Measurements from ENCODE around the gene GNAI1.

GNAI1 gene

GRCh38 chr7:80231707-80232106 lies 97.1 kb downstream of the GNAI1 start:
- no peak for TF ChIP-seq CTCF (conservative IDR thresholded peaks at IDR 0.05; ENCODE audit: low read depth, low read length)
- H3K4me3 ChIP-seq (ENCODE audit: low read length): no peak overlapping the region
- DNase-seq (ENCODE audit: low read depth): no peak

GRCh38 chr7:80232979-80233724 lies 98.5 kb downstream of the GNAI1 start:
- no peak for TF ChIP-seq CTCF (conservative IDR thresholded peaks at IDR 0.05; ENCODE audit: low read depth, low read length)

GRCh38 chr7:80235334-80235733 lies 100.7 kb downstream of the GNAI1 start:
- H3K4me3 ChIP-seq (ENCODE audit: low read length): no peak overlapping the region
- TF ChIP-seq CTCF (conservative IDR thresholded peaks at IDR 0.05; ENCODE audit: low read depth, low read length): no peak
- DNase-seq (ENCODE audit: low read depth): no peak

More at GRCh38 chr7:80232979-80233724, 98.5 kb downstream of the GNAI1 start:
- no peak for DNase-seq (ENCODE audit: low read depth)
- no peak overlapping the region for H3K4me3 ChIP-seq (ENCODE audit: low read length)

- DNase-seq (ENCODE audit: low read depth): no peak
- H3K4me3 ChIP-seq (ENCODE audit: low read length): no peak overlapping the region
- TF ChIP-seq CTCF (conservative IDR thresholded peaks at IDR 0.05; ENCODE audit: low read depth, low read length): no peak
Observed at GRCh38 chr7:80236681-80237080, 102.0 kb downstream of the GNAI1 start.

- no peak for TF ChIP-seq CTCF (conservative IDR thresholded peaks at IDR 0.05; ENCODE audit: low read depth, low read length)
- H3K4me3 ChIP-seq (ENCODE audit: low read length): no peak overlapping the region
- no peak for DNase-seq (ENCODE audit: low read depth)
Observed at GRCh38 chr7:80240265-80241025, 105.8 kb downstream of the GNAI1 start.

GRCh38 chr7:80241671-80242070 lies 107.0 kb downstream of the GNAI1 start:
- no peak overlapping the region for H3K4me3 ChIP-seq (ENCODE audit: low read length)
- no peak for TF ChIP-seq CTCF (conservative IDR thresholded peaks at IDR 0.05; ENCODE audit: low read depth, low read length)
- DNase-seq (ENCODE audit: low read depth): no peak

- no peak for DNase-seq (ENCODE audit: low read depth)
- no peak for TF ChIP-seq CTCF (conservative IDR thresholded peaks at IDR 0.05; ENCODE audit: low read depth, low read length)
- H3K4me3 ChIP-seq (ENCODE audit: low read length): no peak overlapping the region
Observed at GRCh38 chr7:80243425-80243824, 108.8 kb downstream of the GNAI1 start.
